GM21786 (cell line): ENCODE measurements around the gene PTN.
"Not testable (repeated sequence)": the region's sequence is repeated elsewhere in the genome, so short reads cannot be mapped to it uniquely, and the experiment has no call there.

ENCODE experiments used
- ATAC-seq: cut with Tn5 transposase; IDR thresholded peaks from one replicate; pipeline ENCODE4 v1.9.1; 2021; ENCODE audit not compliant: unreplicated experiment

Gene PTN

GRCh38 chr7:137181619-137182018 is 161.9 kb downstream of the PTN start:
- ATAC-seq: not testable (repeated sequence)
